ENCODE data around the gene MAB21L4. TPM values are rescaled to one million over a fixed set of nuclear protein-coding genes. Genes with fewer than 3 reads are reported as not detected.

Gene MAB21L4
- total RNA-seq, 4 donors from 2014 or later: 41.3 to 121 (median 69.1) TPM

DNA sequence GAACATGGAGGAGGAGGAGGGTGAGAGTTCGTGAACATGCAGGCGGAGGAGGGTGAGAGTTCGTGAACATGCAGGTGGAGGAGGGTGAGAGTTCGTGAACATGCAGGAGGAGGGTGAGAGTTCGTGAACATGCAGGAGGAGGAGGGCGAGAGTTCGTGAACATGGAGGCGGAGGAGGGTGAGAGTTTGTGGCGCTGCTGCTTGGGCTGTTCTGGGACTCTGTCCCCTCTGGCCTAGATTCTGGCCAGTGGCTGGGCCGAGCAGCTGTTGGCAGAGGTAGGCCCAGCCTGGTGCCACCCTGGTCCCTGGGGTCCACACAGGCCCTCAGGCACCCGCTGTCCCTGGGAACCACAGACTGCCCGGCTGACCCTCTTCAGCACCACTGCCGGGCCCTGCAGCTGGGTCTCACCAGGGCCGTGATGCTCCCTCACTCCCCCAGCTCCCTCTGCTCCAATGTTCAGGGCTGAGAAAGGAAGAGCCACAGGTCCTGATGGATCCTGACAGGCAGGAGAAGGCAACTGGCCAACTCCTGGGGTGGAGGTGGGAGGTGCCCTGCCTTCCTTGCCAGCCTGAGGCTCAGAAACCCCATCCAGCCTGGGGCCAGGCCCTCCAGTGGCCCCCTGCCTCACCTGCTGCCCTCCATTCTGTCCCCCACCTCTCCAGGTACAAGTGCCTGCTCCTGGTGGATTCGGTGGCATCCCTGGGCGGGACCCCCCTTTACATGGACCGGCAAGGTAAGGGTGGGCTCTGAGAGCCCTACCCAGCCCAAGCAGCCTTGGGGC is 23.4 kb downstream of the MAB21L4 start:
- WGBS, 2 donors: 82 to 89% methylated on average over 15 to 17 of the region's 17 CpGs
- intact Hi-C loops (cut with DNase I; ENCODE audit: low total_unique reads): no loop called here
- DNase-seq (ENCODE audit: low spot score in 2 of 2): no peak
- TF ChIP-seq POLR2A (IDR thresholded peaks at IDR 0.05): no peak
- TF ChIP-seq, protein P1, sequence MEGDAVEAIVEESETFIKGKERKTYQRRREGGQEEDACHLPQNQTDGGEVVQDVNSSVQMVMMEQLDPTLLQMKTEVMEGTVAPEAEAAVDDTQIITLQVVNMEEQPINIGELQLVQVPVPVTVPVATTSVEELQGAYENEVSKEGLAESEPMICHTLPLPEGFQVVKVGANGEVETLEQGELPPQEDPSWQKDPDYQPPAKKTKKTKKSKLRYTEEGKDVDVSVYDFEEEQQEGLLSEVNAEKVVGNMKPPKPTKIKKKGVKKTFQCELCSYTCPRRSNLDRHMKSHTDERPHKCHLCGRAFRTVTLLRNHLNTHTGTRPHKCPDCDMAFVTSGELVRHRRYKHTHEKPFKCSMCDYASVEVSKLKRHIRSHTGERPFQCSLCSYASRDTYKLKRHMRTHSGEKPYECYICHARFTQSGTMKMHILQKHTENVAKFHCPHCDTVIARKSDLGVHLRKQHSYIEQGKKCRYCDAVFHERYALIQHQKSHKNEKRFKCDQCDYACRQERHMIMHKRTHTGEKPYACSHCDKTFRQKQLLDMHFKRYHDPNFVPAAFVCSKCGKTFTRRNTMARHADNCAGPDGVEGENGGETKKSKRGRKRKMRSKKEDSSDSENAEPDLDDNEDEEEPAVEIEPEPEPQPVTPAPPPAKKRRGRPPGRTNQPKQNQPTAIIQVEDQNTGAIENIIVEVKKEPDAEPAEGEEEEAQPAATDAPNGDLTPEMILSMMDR (IDR thresholded peaks at IDR 0.05): no peak
- no peak overlapping the region for H3K4me3 ChIP-seq (ENCODE audit: low read depth, poor library complexity, severe bottlenecking)

DNA sequence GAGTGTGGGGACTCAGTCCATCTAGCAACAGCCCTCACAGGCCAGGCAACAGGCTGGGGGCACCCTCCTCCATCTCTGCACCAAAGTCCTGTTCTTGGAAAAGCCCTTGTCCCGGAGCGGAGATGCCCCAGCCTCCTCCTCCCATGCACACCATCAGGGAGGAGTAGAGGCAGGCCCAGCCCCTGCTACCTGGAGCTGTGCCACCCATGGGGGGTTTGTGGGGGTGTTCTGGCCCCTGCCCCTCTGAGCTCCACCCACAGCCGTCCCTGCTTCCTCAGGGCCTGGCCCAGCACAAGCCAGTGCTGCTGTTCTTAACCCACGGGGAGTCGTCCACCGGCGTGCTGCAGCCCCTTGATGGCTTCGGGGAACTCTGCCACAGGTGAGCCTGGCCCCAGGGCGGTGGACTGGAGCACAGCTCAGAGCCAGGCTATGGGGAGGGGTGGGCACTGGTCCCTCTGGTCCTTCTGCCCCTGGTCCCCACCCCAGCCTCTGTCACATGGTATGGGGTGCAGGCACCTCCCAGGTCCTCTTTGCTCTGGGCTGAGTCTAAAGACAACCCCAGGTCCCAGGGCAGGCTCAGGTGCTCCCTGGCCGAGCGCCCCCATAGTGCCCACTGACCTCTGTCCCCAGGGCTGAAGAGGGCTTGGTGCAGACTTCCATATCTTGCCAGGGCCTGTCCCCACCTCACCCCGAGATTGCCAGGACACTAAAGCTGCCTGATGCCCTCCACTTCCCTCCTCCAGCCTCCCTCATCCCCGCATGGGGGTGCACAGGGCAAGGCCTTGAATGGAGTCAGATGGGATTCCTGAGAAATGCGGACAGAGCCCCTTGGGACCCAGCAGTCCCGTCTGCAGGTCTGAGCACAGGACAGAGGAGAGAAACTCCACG is 24.6 kb downstream of the MAB21L4 start:
- TF ChIP-seq, protein P1 (IDR thresholded peaks at IDR 0.05): no peak
- TF ChIP-seq POLR2A (IDR thresholded peaks at IDR 0.05): no peak
- 87 to 88% methylated on average over 6 to 14 of the region's 16 CpGs for WGBS, 2 donors
- intact Hi-C loops (cut with DNase I; ENCODE audit: low total_unique reads): no loop called here
- DNase-seq (ENCODE audit: low spot score in 2 of 2): no peak
- H3K4me3 ChIP-seq (ENCODE audit: low read depth, poor library complexity, severe bottlenecking): no peak overlapping the region

DNA sequence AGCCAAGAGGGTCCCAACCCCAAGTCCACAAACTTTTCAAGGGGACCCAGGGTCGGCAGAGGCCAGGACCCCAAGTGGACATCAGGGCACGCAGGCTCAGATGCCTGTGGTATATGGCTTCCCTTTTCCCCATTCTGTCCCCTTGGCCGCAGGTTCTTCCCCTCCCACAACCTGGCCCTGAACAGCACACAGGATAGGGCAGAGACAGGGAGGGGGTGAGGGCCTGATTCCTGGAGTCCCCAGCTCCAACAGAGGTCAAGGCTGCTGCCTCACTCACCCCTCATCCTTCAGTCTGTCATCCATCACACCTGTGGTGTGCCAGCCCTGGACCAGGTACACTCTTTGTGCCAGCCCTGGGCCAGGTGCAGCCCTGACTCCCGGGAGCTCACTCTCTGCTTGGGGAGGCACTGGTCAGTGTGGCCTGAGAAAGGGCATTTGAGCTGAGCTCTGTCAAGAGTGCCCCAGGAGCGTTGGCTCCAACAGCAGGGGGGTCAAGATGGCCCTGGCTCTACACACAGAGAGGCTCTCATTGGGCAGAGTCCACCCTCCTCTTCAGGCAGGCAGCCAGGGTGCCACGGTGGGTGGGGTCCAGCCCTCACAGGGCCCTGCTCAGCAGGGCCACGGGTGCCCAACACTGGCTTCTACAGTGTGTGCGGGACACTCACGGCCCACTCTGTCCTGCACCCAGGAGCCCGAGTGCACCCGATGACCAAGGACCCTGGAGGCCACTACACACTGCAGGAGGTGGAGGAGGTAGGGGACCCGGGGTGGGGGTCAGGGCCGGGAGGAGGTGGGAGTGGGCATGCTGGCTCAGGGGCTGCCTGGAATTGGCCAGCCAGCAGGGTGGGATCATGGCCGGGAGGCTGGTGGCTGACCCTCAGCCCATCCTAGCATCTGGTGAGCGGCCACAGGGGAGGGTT is 25.7 kb downstream of the MAB21L4 start:
- no peak overlapping the region for H3K4me3 ChIP-seq (ENCODE audit: low read depth, poor library complexity, severe bottlenecking)
- TF ChIP-seq, protein P1 (IDR thresholded peaks at IDR 0.05): no peak
- no peak for TF ChIP-seq POLR2A (IDR thresholded peaks at IDR 0.05)
- DNase-seq (ENCODE audit: low spot score in 2 of 2): no peak
- WGBS, 2 donors: 92% methylated on average over 11 to 13 of the region's 15 CpGs
- intact Hi-C loops (cut with DNase I; ENCODE audit: low total_unique reads): no loop called here

DNA sequence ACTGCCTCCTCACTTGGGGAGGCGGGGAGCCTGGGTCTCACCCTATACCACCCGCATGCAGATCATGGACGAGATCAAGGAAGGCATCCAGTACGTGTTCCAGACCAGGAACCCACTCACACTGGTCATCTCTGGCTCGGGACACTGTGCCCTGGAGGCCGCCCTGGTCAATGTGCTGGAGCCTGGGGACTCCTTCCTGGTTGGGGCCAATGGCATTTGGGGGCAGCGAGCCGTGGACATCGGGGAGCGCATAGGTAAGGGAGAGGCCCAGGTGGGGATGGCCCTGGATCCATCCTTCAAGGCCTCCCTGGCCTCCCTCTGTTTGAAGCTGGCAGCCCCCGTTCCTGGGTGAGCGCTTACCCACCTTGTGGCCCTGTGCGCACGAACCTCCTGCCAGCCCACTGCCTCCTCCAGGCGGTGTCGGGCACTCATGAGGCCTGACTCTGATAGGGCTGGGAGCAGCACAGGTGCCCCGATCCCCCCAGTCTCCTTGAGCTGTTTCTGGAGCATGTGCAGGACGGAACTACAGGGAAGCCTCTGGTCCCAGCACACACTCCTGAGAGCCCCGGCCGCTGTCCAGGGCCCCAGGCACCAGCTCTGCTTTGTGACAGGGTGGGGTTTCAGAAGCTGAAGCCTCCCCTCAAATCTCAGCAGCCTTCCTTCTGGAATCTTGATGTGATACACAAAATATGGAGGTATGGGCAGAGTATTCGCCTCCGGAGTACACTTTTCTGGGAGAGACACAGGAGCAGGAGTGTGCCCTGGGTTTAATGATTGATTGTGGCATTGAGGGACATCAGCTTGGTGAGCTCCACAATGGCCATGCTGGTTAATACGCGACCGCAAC is 26.6 kb downstream of the MAB21L4 start:
- no peak for DNase-seq (ENCODE audit: low spot score in 2 of 2)
- WGBS, 2 donors: 91 to 94% methylated on average over 17 to 20 of the region's 25 CpGs
- intact Hi-C loops (cut with DNase I; ENCODE audit: low total_unique reads): no loop called here

More for the DNA sequence above, 26.6 kb downstream of the MAB21L4 start:
- TF ChIP-seq, protein P1 (IDR thresholded peaks at IDR 0.05): no peak
- no peak for TF ChIP-seq POLR2A (IDR thresholded peaks at IDR 0.05)
- H3K4me3 ChIP-seq (ENCODE audit: low read depth, poor library complexity, severe bottlenecking): no peak overlapping the region

Data from lower leg skin (tissue), 4 donors.